GM12873 (cell line): ENCODE results near the gene CASP4.

Experiments
- CTCF ChIP-seq: IDR thresholded peaks from 2 replicates; pipeline ENCODE4 v1.5.1; 2012; ENCODE audit warnings: low read depth, mild to moderate bottlenecking, moderate library complexity, low read length, control low read depth; ENCODE audit not compliant: insufficient read depth; ENCODE audit errors: missing control alignments

The CASP4 gene

DNA sequence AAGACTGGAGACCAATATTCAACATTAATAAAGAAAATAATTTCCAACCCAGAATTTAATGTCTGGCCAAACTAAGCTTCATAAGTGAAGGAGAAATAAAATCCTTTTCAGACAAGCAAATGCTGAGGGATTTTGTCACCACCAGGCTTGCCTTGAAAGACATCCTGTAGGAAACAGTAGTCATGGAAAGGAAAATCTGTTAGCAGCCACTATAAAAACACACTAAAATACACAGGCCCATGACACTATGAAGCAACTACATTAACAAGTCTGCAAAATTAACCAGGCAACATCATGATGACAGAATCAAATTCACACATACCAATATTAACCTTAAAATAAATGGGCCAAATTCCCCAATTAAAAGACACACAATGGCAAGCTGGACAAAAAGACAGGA lies 2.4 kb upstream of the CASP4 start:
- TF ChIP-seq CTCF = no peak

- TF ChIP-seq CTCF = no peak
Observed at GRCh38 chr11:104968856-104969776, 742 bp upstream of the CASP4 start.

DNA sequence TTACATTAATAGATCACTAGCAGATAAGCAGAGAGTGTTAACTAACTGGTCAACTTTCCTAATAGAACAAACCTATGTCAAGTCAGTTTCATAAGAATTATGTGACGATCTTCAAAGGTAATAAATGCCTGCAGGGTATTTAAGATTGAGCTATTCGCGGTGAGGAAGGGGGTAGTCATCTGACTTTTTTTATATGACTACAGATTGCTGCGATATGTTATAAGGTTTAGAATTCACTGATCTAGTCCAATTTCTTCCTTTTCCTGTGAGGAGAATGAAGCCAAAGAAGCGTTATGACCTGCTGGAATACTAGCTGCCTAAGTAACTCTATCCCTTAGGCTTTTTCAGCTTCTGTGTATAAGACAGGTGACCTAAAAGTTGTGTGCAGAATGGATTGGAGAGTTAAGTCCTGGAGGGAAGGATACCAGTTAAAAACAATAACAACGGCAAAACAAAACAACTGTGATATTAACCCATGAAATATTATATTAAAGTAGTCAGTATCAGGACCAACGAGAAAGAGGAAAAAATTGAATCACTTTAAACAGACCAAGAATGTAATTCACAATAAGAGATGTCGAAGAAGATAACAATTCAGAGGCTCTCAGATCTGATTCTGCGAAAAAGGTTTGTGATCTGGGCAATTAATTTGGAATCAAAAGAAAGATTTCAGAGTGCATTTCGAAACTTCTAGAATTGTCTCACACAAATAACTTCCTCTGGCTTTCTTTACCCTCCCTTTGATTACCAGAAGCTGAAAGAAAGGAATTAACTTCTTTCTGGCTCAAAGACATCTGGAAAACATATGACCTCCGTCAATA lies 630 bp downstream of the CASP4 start:
- no peak for TF ChIP-seq CTCF

GRCh38 chr11:104965735-104966134 lies 2.6 kb downstream of the CASP4 start:
- no peak for TF ChIP-seq CTCF

DNA sequence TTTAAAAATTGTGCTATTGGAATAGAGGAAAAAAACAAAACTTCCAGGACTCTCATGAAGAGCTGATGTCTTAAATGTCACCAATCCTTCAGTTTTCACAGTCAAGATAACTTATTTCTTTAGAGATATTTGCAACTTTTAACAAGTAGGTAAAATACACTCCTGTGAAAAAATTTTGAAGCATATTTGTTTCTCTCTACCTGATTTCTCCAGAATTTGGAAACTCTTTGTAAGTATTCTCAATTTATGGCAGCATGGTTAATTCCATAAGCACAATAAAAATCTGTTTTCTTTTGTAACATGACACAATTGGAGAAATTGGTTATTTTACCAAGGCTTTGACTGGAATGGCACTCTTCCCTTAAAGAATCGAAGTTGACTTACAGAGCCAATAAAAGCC lies 4.1 kb downstream of the CASP4 start:
- no peak for TF ChIP-seq CTCF

- no peak for TF ChIP-seq CTCF
Observed at GRCh38 chr11:104962852-104963251, 5.5 kb downstream of the CASP4 start.

GRCh38 chr11:104957280-104957679 lies 11.1 kb downstream of the CASP4 start:
- no peak for TF ChIP-seq CTCF
